ENCODE measurements around the gene TGFBR2. TPM values are rescaled to one million over a fixed set of nuclear protein-coding genes. Genes with fewer than 3 reads are reported as not detected.
A peak's percentile ranks its signal among the peaks of the same experiment; 100 is the strongest.

TGFBR2 gene
- polyA plus RNA-seq, 1 donor (not counting 4 experiments of a cell fraction or from before 2014, with no cell fraction given) = 303 TPM

GRCh38 chr3:30677347-30677685 is 70.9 kb downstream of the TGFBR2 start:
- TF ChIP-seq EZH2 (IDR thresholded peaks at IDR 0.05; ENCODE audit: low read length) (no peak), CTCF (optimal IDR thresholded peaks at IDR 0.05 in 1 of 3, IDR thresholded peaks at IDR 0.05 in 1 of 3, conservative IDR thresholded peaks at IDR 0.05 in 1 of 3; ENCODE audit: extremely low read depth in 1 of 3, insufficient read depth in 2 of 3, low read length in 3 of 3) (no peak)
- dilution Hi-C loops (cut with MboI; ENCODE audit: extremely low pct_ligation_motif_present, low sequenced_read_pairs) = no loop called here
- Histone ChIP-seq H3K4me2 (ENCODE audit: control insufficient read depth, extremely low read depth, insufficient read depth, low read depth, low read length) (no peak overlapping the region), H4K20me1 (ENCODE audit: control insufficient read depth, extremely low read depth, insufficient read depth, low read length) (peaks cover 9% of the 10 kb centered on the region), H2AFZ (ENCODE audit: control insufficient read depth, low read length) (no peak overlapping the region), H3K4me1 (ENCODE audit: control insufficient read depth, extremely low read depth, insufficient read depth, low read length) (peaks cover 29% of the 10 kb centered on the region), H3K9ac (ENCODE audit: control insufficient read depth, extremely low read depth, insufficient read depth, low read length) (no peak overlapping the region), H3K4me3 (ENCODE audit: control insufficient read depth in 2 of 3, extremely low read depth in 1 of 3, insufficient read depth in 2 of 3, low read depth in 1 of 3, low read length in 3 of 3) (no peak overlapping the region), H3K27ac (ENCODE audit: control insufficient read depth, insufficient read depth, low read length) (no peak overlapping the region), H3K36me3 (ENCODE audit: control insufficient read depth in 2 of 2, extremely low read depth in 1 of 2, insufficient read depth in 2 of 2, low read length in 2 of 2) (peaks cover 38 to 51% of the 10 kb centered on the region in 2 experiments), H3K9me3 (ENCODE audit: control insufficient read depth, low read depth, low read length) (no peaks in the 10 kb centered on the region), H3K27me3 (ENCODE audit: control insufficient read depth, extremely low read depth, insufficient read depth, low read length) (no peaks in the 10 kb centered on the region), H3K9me1 (ENCODE audit: control insufficient read depth, extremely low read depth, insufficient read depth, low read length) (peaks cover 2% of the 10 kb centered on the region), H3K79me2 (ENCODE audit: control insufficient read depth, insufficient read depth, low read length) (peaks cover 82% of the 10 kb centered on the region)
- DNase-seq (ENCODE audit: low read depth, low spot score) = no peak
- peak; percentile 48 for FAIRE-seq

- FAIRE-seq = peak; percentile 46
These were observed 72.6 kb downstream of the TGFBR2 start for GRCh38 chr3:30679045-30679444.

More at GRCh38 chr3:30679045-30679444, 72.6 kb downstream of the TGFBR2 start:
- Histone ChIP-seq H3K27me3 (ENCODE audit: control insufficient read depth, extremely low read depth, insufficient read depth, low read length) (no peaks in the 10 kb centered on the region), H3K4me1 (ENCODE audit: control insufficient read depth, extremely low read depth, insufficient read depth, low read length) (peaks cover 29% of the 10 kb centered on the region), H3K9me1 (ENCODE audit: control insufficient read depth, extremely low read depth, insufficient read depth, low read length) (peaks cover 4% of the 10 kb centered on the region), H3K9ac (ENCODE audit: control insufficient read depth, extremely low read depth, insufficient read depth, low read length) (no peak overlapping the region), H3K27ac (ENCODE audit: control insufficient read depth, insufficient read depth, low read length) (no peak overlapping the region), H3K79me2 (ENCODE audit: control insufficient read depth, insufficient read depth, low read length) (peaks cover 82% of the 10 kb centered on the region), H3K4me2 (ENCODE audit: control insufficient read depth, extremely low read depth, insufficient read depth, low read depth, low read length) (no peak overlapping the region), H4K20me1 (ENCODE audit: control insufficient read depth, extremely low read depth, insufficient read depth, low read length) (peaks cover 10% of the 10 kb centered on the region), H3K36me3 (ENCODE audit: control insufficient read depth in 2 of 2, extremely low read depth in 1 of 2, insufficient read depth in 2 of 2, low read length in 2 of 2) (peaks cover 44 to 53% of the 10 kb centered on the region in 2 experiments), H3K9me3 (ENCODE audit: control insufficient read depth, low read depth, low read length) (no peaks in the 10 kb centered on the region), H2AFZ (ENCODE audit: control insufficient read depth, low read length) (no peak overlapping the region), H3K4me3 (ENCODE audit: control insufficient read depth in 2 of 3, extremely low read depth in 1 of 3, insufficient read depth in 2 of 3, low read depth in 1 of 3, low read length in 3 of 3) (no peak overlapping the region)
- DNase-seq (ENCODE audit: low read depth, low spot score) = no peak
- dilution Hi-C loops (cut with MboI; ENCODE audit: extremely low pct_ligation_motif_present, low sequenced_read_pairs) = no loop called here
- no peak for TF ChIP-seq EZH2 (IDR thresholded peaks at IDR 0.05; ENCODE audit: low read length)

Measured in keratinocyte (primary cell).